CD4-positive, alpha-beta T cell treated with Interleukin-6 for 4 hours (primary cell): ENCODE measurements around the gene UBC.
"Not testable (repeated sequence)": the region's sequence is repeated elsewhere in the genome, so short reads cannot be mapped to it uniquely, and the experiment has no call there.

Experiments
- DNase-seq: peaks from one replicate; pipeline ENCODE4 v3.0.0-alpha.2; 2020; ENCODE audit warnings: mixed read lengths

UBC gene

DNA sequence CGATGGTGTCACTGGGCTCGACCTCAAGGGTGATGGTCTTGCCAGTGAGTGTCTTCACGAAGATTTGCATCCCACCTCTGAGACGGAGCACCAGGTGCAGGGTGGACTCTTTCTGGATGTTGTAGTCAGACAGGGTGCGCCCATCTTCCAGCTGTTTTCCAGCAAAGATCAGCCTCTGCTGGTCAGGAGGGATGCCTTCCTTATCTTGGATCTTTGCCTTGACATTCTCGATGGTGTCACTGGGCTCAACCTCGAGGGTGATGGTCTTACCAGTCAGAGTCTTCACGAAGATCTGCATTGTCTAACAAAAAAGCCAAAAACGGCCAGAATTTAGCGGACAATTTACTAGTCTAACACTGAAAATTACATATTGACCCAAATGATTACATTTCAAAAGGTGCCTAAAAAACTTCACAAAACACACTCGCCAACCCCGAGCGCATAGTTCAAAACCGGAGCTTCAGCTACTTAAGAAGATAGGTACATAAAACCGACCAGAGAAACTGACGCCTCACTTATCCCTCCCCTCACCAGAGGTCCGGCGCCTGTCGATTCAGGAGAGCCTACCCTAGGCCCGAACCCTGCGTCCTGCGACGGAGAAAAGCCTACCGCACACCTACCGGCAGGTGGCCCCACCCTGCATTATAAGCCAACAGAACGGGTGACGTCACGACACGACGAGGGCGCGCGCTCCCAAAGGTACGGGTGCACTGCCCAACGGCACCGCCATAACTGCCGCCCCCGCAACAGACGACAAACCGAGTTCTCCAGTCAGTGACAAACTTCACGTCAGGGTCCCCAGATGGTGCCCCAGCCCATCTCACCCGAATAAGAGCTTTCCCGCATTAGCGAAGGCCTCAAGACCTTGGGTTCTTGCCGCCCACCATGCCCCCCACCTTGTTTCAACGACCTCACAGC, 717 bp downstream of the UBC start:
- DNase-seq: peak; percentile 96

DNA sequence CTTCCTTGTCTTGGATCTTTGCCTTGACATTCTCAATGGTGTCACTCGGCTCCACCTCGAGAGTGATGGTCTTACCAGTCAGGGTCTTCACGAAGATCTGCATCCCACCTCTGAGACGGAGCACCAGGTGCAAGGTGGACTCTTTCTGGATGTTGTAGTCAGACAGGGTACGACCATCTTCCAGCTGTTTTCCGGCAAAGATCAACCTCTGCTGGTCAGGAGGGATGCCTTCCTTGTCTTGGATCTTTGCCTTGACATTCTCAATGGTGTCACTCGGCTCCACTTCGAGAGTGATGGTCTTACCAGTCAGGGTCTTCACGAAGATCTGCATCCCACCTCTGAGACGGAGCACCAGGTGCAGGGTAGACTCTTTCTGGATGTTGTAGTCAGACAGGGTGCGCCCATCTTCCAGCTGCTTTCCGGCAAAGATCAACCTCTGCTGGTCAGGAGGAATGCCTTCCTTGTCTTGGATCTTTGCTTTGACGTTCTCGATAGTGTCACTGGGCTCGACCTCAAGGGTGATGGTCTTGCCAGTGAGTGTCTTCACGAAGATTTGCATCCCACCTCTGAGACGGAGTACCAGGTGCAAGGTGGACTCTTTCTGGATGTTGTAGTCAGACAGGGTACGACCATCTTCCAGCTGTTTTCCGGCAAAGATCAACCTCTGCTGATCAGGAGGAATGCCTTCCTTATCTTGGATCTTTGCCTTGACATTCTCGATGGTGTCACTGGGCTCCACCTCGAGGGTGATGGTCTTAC, 1.7 kb downstream of the UBC start:
- not testable (repeated sequence) for DNase-seq

DNA sequence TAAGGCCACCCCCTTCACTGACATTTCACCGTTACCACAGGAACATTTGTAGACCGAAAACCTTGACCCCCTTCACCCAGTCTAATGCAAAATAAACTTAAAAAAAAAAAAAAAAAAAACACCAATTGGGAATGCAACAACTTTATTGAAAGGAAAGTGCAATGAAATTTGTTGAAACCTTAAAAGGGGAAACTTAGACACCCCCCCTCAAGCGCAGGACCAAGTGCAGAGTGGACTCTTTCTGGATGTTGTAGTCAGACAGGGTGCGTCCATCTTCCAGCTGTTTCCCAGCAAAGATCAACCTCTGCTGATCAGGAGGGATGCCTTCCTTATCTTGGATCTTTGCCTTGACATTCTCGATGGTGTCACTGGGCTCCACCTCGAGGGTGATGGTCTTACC, 2.9 kb downstream of the UBC start:
- not testable (repeated sequence) for DNase-seq

DNA sequence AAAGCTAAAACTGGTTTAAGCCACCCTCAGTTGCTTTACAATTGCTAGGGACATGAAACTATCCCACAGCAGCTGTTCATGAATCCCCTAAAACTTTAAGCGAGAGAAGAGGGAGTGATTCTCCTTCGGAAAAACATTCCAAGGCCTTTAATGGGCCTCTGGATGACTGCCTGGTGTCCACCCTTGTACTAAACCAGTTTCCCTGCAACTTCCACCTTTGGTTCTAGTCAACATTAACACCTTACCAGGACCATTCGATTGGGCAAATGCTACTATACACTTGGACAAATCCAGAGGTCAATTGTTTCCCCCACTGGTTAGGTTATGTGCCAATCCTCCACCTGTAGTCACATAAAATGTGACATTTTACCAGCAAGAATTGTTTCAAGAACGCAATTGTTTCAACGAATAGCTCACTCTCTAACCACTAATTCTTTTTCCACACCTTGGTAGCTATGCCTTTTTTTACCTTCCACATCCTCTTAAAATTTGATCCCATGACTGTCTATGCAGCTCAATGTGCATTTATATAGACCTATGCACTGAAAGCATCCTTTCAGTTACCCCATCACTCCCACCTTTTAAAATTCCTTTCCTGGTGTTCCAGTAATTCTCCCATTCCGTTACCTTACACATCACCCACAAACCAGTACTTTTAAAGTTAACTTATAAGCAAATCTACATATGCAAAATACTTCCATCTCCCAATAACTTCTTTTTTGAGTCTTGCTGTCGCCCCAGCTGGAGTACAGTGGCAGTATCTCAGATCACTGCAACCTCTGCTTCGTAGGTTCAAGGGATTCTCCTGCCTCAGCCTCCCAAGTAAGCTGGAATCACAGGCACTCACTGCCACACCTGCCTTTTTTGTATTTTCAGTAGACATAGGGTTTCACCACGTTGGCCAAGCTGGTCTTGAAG, 3.6 kb downstream of the UBC start:
- DNase-seq: no peak

DNA sequence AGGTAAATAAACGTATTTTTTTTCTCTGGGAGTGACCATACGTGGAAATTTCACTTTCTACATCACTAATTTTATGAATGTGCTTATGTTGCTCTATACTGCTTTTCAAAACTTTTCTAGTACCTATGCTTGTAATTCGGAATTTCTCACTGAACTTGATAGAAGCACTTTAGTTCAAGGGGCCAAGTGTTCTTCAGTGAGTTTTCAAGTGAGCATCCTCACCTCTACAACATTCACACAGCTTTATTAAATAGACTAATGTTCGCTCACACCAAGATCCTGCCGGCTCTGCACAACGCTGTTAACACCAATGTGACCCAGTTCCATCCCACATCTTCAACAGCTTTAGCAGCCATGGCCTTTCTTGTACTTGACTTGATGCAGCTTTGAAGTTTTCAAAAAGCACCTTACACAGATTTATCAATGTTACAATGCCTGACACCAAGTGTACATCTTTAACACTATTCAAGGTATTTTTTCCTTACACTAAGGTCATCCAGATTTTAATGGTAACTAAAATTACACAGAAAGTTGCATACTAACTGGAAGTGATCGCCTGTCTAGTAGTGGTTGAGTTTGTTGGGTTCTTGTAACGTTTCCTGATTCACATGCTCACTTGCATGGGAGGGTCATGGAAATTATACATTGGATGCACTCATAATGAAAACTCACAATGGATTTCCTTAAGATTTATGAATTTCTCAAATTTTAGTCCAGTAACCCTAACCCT, 4.5 kb downstream of the UBC start:
- no peak for DNase-seq

DNA sequence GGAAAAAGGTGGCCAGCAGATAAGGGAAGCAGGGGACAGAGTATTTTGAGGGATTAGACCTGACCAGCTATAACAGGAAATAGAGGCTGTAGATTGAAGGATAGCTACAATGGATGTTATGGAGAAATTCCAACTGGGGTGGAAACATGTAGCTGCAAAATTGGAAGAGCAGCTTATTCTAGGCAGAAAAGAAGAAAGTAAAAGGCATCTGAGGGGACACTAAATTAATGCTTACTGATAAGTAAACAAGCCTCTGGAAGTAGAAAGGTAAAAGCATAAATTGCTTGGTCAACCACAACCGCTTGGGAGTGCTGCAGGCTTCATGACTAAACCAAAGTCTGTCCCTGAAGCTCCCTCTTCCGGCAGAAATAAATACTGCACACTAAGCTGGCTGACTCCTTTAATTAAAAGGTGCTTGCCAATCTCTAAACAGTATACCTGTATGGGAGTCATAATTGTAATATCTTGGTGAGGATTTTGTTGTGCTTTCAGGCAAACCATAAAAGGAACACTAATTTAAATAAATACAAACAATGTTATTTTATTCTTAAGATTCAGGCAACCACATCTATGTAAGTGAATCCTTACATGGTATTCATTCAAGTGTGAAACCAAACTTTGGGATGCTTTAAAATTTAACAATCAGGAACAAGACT, 7.7 kb downstream of the UBC start:
- peak; percentile 91 for DNase-seq

DNA sequence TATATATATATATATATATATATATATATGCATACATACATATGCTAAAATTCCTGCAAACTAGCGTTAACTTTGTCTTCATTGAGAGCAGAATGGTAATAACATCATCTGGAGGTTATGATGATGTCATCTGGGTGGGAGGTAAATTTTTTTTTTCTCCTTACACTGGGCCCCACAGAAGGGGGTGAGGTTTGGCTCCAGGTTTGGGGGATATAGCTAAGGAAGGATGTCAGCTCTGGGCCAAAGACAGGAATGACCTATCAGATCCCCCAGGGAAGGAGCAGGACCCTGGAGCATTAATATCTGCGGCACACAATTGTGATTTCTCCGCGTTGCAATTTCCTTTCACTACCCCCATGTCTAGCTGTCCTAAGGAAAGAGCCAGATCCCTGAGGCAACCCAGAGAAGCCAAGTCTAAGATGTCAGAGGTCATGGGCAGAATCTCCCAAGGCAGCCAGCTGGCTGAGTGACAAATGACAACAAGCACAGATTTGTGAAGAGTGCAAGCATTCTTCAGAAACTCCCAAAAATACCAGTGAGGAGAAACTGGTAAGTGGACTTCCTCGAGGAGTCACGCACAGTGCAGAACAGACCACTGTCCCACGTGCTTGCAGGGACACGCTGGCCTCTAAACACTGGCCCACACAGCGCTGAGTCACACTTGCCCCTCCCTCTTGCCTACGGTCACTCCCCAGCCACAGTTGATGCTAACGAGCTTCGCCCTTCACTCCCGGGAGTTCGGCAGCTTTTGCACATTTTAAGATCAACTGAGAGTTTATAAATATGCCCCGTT, 9.9 kb downstream of the UBC start:
- no peak for DNase-seq

DNA sequence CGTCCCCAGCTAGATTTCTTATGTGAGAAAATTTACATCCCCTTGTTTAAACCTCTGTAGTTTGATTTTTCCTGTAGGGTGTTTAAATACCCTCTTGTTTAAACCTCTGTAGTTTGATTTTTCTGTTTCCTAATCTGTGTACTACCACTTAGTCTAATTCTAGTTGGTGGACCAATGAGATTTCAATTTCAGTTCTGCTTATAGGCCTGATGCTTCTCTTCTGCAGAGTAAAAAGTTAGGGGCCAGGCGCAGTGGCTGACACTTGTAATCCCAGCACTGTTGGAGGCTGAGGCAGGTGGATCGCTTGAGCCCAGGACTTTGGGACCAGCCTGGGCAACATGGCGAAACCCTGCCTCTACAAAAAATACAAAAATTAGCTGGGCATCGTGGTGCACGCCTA, 11.5 kb downstream of the UBC start:
- DNase-seq: no peak

DNA sequence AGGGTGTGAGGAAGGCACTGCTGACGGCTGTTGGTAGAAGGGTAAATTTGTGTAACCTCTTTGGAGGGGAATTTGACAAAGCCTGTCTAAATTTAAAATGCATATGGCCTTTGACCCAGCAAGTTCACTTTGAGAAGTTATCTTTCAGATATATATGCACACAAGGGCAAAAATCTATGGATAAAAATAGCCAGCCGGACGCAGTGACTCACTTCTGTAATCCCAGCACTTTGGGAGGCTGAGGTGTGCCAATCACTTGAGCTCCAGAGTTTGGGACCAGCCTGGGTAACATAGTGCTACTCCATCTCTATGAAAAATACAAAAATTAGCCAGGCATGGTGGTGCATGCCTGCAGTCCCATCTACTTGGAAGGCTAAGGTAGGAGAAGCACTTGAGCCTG, 13.4 kb downstream of the UBC start:
- no peak for DNase-seq

DNA sequence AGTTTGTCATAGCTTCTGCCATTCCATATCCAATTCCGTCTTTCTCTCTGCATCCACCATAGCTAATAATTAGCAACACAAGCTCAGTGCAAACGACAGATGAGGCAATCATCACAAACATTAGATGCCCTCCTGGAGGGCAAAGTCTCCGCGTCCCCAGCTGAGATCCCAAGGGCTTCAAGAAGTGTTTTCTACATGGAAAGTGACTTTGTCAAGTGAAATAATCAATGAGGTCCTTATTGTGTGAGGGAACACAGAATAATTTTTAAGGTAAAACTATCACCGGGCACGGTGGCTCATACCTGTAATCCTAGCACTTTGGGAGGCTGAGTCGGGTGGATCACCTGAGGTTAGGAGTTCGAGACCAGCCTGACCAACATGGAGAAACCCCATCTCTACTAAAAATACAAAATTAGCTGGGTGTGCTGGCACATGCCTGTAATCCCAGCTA, 14.1 kb downstream of the UBC start:
- not testable (repeated sequence) for DNase-seq

DNA sequence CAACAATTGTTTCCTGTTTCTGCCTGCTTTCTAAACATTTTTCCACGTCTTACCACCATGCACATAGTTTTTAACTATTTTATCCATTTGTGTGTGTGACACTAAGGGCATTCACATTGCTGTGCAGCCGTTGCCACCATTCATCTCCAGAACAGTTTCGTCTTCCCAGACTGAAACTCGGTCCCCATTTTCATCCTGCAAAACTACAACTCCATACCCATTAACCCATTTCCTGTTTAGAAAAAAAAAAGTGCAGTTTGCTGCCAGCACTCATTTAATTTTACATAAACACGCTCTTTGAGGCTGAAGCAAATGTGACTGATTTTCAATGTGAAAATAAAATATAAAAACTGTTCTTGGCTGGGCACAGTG, 15.5 kb downstream of the UBC start:
- no peak for DNase-seq

DNA sequence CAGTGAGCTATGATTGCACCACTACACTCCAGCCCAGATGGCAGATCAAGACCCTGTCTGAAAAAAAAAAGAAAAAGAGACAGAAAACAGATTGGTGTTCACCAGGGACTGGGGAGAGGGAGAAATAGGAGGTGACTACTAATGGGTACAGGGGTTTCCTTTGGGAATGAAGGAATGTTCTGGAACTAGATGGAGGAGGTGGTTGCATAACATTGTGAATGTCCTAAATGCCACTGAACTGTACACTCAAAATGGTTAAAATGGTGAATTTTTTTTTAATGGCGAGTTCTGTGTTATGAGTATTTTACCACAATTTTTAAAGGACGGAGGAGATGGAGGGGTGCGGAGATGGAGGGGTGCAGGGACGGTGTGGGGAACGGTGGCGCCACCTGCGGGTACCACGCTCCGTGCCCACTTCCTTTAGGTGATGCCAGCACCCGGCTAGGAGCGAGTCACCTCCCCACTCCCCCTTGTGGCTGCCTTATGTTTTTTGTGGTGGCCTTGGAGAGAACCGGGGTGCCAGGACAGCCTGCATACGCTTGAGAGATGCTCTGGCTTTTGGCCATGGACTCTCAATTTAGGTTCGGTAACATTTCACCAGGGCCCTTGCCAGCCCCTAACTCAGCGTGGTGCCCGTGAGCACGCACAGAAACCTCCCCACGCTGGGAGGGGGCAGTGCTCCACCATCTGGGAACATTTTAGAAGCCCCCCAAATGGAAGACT, 16.1 kb downstream of the UBC start:
- peak; percentile 81 for DNase-seq

DNA sequence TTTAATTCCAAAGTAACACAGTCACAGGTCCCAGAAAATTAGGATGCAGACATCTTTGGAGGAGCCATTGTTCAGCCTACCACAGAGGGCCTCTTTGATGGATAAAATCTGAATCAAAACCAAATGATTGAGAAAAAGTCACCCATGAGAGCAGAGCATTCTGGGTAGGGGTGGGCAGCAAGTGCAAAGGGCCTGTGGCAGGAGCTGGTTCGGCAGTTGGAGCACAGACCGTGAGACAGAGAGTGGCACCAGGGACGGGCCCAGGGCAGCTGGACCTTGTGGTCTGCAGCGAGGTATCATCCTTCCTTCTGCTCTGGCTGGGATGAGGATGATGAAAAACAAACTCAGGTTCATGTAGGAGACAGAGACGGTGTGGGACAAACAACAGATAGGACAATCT, 18.0 kb downstream of the UBC start:
- no peak for DNase-seq

DNA sequence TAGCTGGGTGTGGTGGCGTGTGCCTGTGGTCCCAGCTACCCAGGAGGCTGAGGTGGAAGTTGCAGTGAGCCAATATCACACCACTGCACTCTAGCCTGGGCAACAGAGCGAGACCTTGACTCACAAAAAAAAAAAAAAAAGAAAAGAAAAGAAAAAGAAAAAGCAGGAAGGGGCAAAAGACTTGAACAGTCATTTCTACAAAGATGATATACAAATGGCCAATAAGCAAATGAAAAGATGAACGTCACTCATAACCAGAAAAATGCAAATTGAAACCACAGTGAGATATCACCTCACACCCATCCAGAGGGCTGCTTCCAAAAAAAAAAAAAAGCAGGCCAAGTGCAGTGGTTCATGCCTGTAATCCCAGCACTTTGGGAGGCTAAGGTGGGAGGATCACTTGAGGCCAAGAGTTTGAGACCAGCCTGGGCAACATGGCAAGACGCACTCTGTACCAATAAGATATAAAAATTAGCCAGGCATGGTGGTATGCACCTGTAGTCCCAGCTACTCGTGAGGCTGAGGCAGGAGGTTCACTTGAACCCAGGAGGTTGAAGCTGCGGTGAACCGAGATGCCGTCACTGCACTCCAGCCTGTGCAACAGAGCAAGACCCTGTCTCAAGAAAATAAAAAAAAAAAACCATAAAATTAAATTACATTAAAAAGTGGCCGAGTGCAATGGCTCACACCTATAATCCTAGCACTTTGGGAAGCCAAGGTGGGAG, 20.5 kb downstream of the UBC start:
- no peak for DNase-seq

DNA sequence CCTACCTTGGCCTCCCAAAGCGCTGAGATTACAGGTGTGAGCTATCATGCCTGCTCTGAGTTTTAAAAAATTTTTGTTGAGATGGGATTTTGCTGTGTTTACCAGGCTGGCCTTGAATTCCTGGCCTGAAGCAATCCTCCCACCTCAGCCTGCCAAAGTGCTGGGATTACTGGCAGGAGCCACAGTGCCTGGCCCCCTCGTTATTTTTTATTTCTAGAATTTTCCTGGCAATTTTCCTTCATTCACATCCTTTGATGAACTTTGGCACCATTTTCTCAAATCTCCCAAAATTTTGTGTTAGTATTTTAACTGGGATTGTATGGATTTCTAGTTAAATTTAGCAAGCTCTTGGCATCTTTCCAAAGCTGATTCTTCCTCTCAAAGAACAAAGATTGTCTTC, 26.2 kb downstream of the UBC start:
- DNase-seq: no peak

DNA sequence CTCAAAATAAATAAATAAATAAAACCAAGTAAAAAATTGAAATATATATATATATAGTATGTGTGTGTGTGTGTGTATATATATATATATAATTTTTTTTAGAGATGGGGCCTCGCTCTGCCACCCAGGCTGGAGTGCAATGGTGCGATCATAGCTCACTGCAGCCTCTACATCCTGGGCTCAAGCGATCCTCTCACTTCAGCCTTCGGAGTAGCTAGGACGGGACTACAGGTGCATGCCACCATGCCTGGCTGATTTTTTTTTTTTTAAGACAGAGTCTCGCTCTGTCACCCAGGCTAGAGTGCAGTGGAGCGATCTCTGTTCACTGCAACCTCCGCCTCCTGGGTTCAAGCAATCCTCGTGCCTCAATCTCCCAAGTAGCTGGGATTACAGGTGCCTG, 26.7 kb downstream of the UBC start:
- not testable (repeated sequence) for DNase-seq

DNA sequence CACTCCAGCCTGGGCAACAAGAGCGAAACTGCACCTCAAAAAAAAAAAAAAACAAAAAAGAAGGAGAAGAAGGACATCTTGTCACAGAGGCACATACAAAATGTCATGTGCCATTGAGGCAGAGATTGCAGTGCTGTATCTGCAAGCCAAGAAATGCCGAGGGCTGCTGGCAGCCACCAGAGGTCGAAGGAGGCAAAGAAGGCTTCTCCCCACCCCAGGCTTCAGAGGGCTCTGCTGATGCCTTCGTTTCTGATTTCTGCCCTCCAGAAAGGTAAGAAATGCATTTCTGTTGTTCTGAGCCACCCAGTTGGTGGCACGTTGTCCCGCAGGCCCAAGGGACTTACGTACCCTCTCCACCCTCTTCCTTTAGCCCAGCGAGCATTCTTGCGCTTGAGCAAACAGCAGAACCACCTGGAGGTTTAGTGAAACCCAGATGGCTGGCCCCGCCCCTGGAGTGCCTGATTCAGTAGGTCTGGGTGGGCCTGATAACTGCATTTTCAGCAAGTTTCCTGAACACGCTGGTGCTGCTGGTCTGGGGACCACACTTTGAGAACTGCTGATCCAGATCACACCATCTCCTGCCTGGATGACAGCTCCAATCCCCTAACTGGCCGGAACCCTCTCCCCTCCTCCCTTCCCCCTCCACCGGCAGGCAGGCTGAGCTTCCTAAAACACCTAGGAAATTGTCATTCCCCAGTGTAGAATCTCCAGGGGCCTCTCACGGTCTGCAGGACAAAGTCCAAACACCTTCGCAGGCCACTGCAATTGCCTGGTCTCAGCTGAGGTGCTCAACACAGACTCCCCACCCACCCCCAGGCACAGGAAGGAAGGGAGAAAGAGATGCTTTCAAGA, 29.6 kb downstream of the UBC start:
- DNase-seq: peak; percentile 16
